HFFc6 (cell line): ENCODE data around the gene SNTB2. TPM values are rescaled to one million over a fixed set of nuclear protein-coding genes. Genes with fewer than 3 reads are reported as not detected.
A peak's percentile ranks its signal among the peaks of the same experiment; 100 is the strongest.

Source experiments
- DNase-seq: peaks from one replicate; pipeline ENCODE4 v3.0.0-alpha.2; 2018
- H3K27ac Mint-ChIP-seq: 2 replicates; pipeline ENCODE4 v1.8.0; 2020; ENCODE audit warnings: mild to moderate bottlenecking, mixed read lengths
- H3K27me3 Mint-ChIP-seq: 2 replicates; pipeline ENCODE4 v1.8.0; 2021; ENCODE audit warnings: mild to moderate bottlenecking, moderate library complexity, mixed read lengths; ENCODE audit not compliant: insufficient read depth
- H3K36me3 Mint-ChIP-seq: 2 replicates; pipeline ENCODE4 v1.8.0; 2021; ENCODE audit warnings: low read depth, mixed read lengths
- H3K4me1 Mint-ChIP-seq: 2 replicates; pipeline ENCODE4 v1.8.0; 2020; ENCODE audit warnings: low read depth, mixed read lengths
- H3K4me3 Mint-ChIP-seq: 2 replicates; pipeline ENCODE4 v1.8.0; 2020; ENCODE audit warnings: mild to moderate bottlenecking, moderate library complexity, mixed read lengths
- H3K9me3 Mint-ChIP-seq: 2 replicates; pipeline ENCODE4 v1.8.0; 2020; ENCODE audit warnings: mild to moderate bottlenecking, mixed read lengths
- CTCF ChIP-seq: fragments of 200-600 bp; sonication (generic); IDR thresholded peaks from 2 replicates; pipeline ENCODE4 v1.5.0; 2021; ENCODE audit warnings: antibody characterized with exemption, mild to moderate bottlenecking
- total RNA-seq, 6 experiments: library from RNA; stranded (reverse); fragmentation: NEBNext Ultra II Directional; extraction: Animal tissue kit (Norgen Biotek cat#: 25700); gene quantifications; 2 replicates in 1 of 6; 3 replicates in 5 of 6; pipeline ENCODE4 v1.2.3, GENCODE V29; 2021

The SNTB2 gene
- total RNA-seq, 6 experiments from 2014 or later: 52.0 to 64.8 (median 58.6) TPM

- no peak for TF ChIP-seq CTCF
- Mint-ChIP-seq H3K4me3 (peak overlapping the region; percentile 26; the same call in 1 of the 2 replicates), H3K36me3 (peaks cover 37% of the 10 kb centered on the region), H3K27ac (0 out of 2 replicates have a peak overlapping the region, but pooled peaks have one; percentile 16), H3K27me3 (peaks cover 6% of the 10 kb centered on the region), H3K9me3 (no peaks in the 10 kb centered on the region), H3K4me1 (peaks cover 37% of the 10 kb centered on the region)
- DNase-seq: no peak
Observed at GRCh38 chr16:69326172-69326873, 139.4 kb downstream of the SNTB2 start.

GRCh38 chr16:69327585-69328310 lies 140.8 kb downstream of the SNTB2 start:
- no peak for TF ChIP-seq CTCF
- Mint-ChIP-seq H3K4me3 (peak overlapping the region; percentile 56), H3K9me3 (no peaks in the 10 kb centered on the region), H3K4me1 (peaks cover 37% of the 10 kb centered on the region), H3K36me3 (peaks cover 31% of the 10 kb centered on the region), H3K27me3 (peaks cover 6% of the 10 kb centered on the region), H3K27ac (no peak overlapping the region)
- DNase-seq: no peak

- TF ChIP-seq CTCF: no peak
- DNase-seq: no peak
- H3K27me3 Mint-ChIP-seq: peaks cover 6% of the 10 kb centered on the region
- peak overlapping the region; percentile 67 for H3K27ac Mint-ChIP-seq
- no peaks in the 10 kb centered on the region for H3K9me3 Mint-ChIP-seq
- peaks cover 29% of the 10 kb centered on the region for H3K36me3 Mint-ChIP-seq
- H3K4me1 Mint-ChIP-seq: peaks cover 37% of the 10 kb centered on the region
- H3K4me3 Mint-ChIP-seq: peak overlapping the region; percentile 89
Observed at GRCh38 chr16:69328854-69329316, 141.9 kb downstream of the SNTB2 start.

GRCh38 chr16:69329369-69330285 lies 142.7 kb downstream of the SNTB2 start:
- no peak for DNase-seq
- peaks cover 29% of the 10 kb centered on the region for H3K36me3 Mint-ChIP-seq
- H3K4me3 Mint-ChIP-seq: peak overlapping the region; percentile 89
- H3K27me3 Mint-ChIP-seq: peaks cover 6% of the 10 kb centered on the region
- peak overlapping the region; percentile 67 for H3K27ac Mint-ChIP-seq
- no peak for TF ChIP-seq CTCF
- H3K9me3 Mint-ChIP-seq: no peaks in the 10 kb centered on the region
- peaks cover 30% of the 10 kb centered on the region for H3K4me1 Mint-ChIP-seq
